Karpas-422 (cell line): ENCODE measurements around the gene ARHGEF40. TPM values are rescaled to one million over a fixed set of nuclear protein-coding genes. Genes with fewer than 3 reads are reported as not detected.
A peak's percentile ranks its signal among the peaks of the same experiment; 100 is the strongest.

Experiments used
- DNase-seq: peaks from one replicate; pipeline ENCODE4 v3.0.0-alpha.2; 2015
- H2AFZ ChIP-seq: fragments of 200-600 bp; sonication (generic); 2 replicates; pipeline ENCODE4 v1.6.1; 2014; ENCODE audit warnings: antibody characterized with exemption, low read length, mixed read lengths
- H3K27ac ChIP-seq: fragments of 200-600 bp; sonication (generic); 2 replicates; pipeline ENCODE4 v1.5.1; 2014; ENCODE audit warnings: mild to moderate bottlenecking, low read length, moderate library complexity
- H3K27me3 ChIP-seq: fragments of 200-600 bp; sonication (generic); 2 replicates; pipeline ENCODE4 v1.6.1; 2014; ENCODE audit warnings: low read length, mixed read lengths
- H3K36me3 ChIP-seq: fragments of 200-600 bp; sonication (generic); 2 replicates; pipeline ENCODE4 v1.6.1; 2014; ENCODE audit warnings: low read length, mixed read lengths; ENCODE audit not compliant: insufficient read depth
- H3K4me1 ChIP-seq: fragments of 200-600 bp; sonication (generic); 2 replicates; pipeline ENCODE4 v1.6.1; 2014; ENCODE audit warnings: mild to moderate bottlenecking, low read length, mixed read lengths
- H3K4me2 ChIP-seq: fragments of 200-600 bp; sonication (generic); 2 replicates; pipeline ENCODE4 v1.6.1; 2014; ENCODE audit warnings: low read length, low read depth, mild to moderate bottlenecking; ENCODE audit not compliant: poor library complexity, severe bottlenecking
- H3K4me3 ChIP-seq: fragments of 200-600 bp; sonication (generic); 2 replicates; pipeline ENCODE4 v1.5.1; 2014; ENCODE audit warnings: mild to moderate bottlenecking, antibody characterized with exemption, low read length, mixed read lengths
- H3K79me2 ChIP-seq: fragments of 200-600 bp; sonication (generic); 2 replicates; pipeline ENCODE4 v1.6.1; 2014; ENCODE audit warnings: mild to moderate bottlenecking, low read length, mixed read lengths
- H3K9ac ChIP-seq: fragments of 200-600 bp; sonication (generic); 2 replicates; pipeline ENCODE4 v1.6.0; 2014; ENCODE audit warnings: low read length
- H3K9me2 ChIP-seq: fragments of 200-600 bp; sonication (generic), shearing (Covaris generic); replicated peaks from 2 replicates; pipeline ENCODE4 v1.6.0; 2014; ENCODE audit warnings: mild to moderate bottlenecking, low read length, moderate library complexity; ENCODE audit not compliant: insufficient read depth
- H3K9me3 ChIP-seq: fragments of 300-700, 200-600 bp; sonication (generic); 2 replicates; pipeline ENCODE4 v1.6.1; 2014; ENCODE audit warnings: low read length, mixed read lengths
- H4K20me1 ChIP-seq: fragments of 200-600 bp; sonication (generic); 2 replicates; pipeline ENCODE4 v1.6.1; 2014; ENCODE audit warnings: mild to moderate bottlenecking, antibody characterized with exemption, low read length, low read depth; ENCODE audit not compliant: insufficient read depth
- total RNA-seq: library from RNA; depleted of rRNA; stranded (reverse); fragments of >200 nt; shearing (Covaris generic); gene quantifications from 2 replicates; pipeline ENCODE4 v1.2.3, GENCODE V29; 2014; ENCODE audit warnings: low replicate concordance

ARHGEF40 gene
- total RNA-seq, 1 experiment from 2014 or later, result 2.2 TPM

GRCh38 chr14:21113369-21113768 is 43.3 kb downstream of the ARHGEF40 start:
- H3K4me2 ChIP-seq, result no peak overlapping the region
- H3K27ac ChIP-seq, result no peak overlapping the region
- H3K9ac ChIP-seq, result no peak overlapping the region
- no peaks in the 10 kb centered on the region for H3K36me3 ChIP-seq
- H3K4me1 ChIP-seq, result peaks cover 23% of the 10 kb centered on the region
- H4K20me1 ChIP-seq, result no peaks in the 10 kb centered on the region
- H3K9me2 ChIP-seq, result no peaks in the 10 kb centered on the region
- no peak for DNase-seq
- no peaks in the 10 kb centered on the region for H3K27me3 ChIP-seq
- no peaks in the 10 kb centered on the region for H3K9me3 ChIP-seq
- H3K4me3 ChIP-seq, result no peak overlapping the region
- H2AFZ ChIP-seq, result no peak overlapping the region
- H3K79me2 ChIP-seq, result no peaks in the 10 kb centered on the region

- no peaks in the 10 kb centered on the region for H4K20me1 ChIP-seq
- H3K79me2 ChIP-seq, result no peaks in the 10 kb centered on the region
- H3K4me2 ChIP-seq, result no peak overlapping the region
- DNase-seq, result no peak
- no peaks in the 10 kb centered on the region for H3K4me1 ChIP-seq
- no peak overlapping the region for H2AFZ ChIP-seq
- no peak overlapping the region for H3K27ac ChIP-seq
- H3K9ac ChIP-seq, result no peak overlapping the region
- no peaks in the 10 kb centered on the region for H3K36me3 ChIP-seq
- no peak overlapping the region for H3K4me3 ChIP-seq
- no peaks in the 10 kb centered on the region for H3K9me3 ChIP-seq
- H3K9me2 ChIP-seq, result no peaks in the 10 kb centered on the region
- H3K27me3 ChIP-seq, result no peaks in the 10 kb centered on the region
Measured at GRCh38 chr14:21118933-21119332, 48.8 kb downstream of the ARHGEF40 start.

- Histone ChIP-seq H3K4me3 (no peak overlapping the region), H3K4me1 (no peaks in the 10 kb centered on the region), H3K79me2 (no peaks in the 10 kb centered on the region), H3K9me2 (no peaks in the 10 kb centered on the region), H3K9me3 (no peaks in the 10 kb centered on the region), H3K4me2 (no peak overlapping the region), H4K20me1 (no peaks in the 10 kb centered on the region), H3K27me3 (no peaks in the 10 kb centered on the region), H2AFZ (no peak overlapping the region), H3K36me3 (no peaks in the 10 kb centered on the region), H3K9ac (no peak overlapping the region), H3K27ac (no peak overlapping the region)
- DNase-seq, result no peak
Measured at GRCh38 chr14:21120686-21121085, 50.6 kb downstream of the ARHGEF40 start.

- Histone ChIP-seq H3K9ac (no peak overlapping the region), H3K27me3 (no peaks in the 10 kb centered on the region), H3K4me2 (no peak overlapping the region), H3K36me3 (no peaks in the 10 kb centered on the region), H3K27ac (no peak overlapping the region), H3K9me2 (no peaks in the 10 kb centered on the region), H4K20me1 (no peaks in the 10 kb centered on the region), H3K4me1 (no peaks in the 10 kb centered on the region), H3K4me3 (no peak overlapping the region), H3K79me2 (no peaks in the 10 kb centered on the region), H2AFZ (no peak overlapping the region), H3K9me3 (no peaks in the 10 kb centered on the region)
- no peak for DNase-seq
Measured at GRCh38 chr14:21121122-21121521, 51.0 kb downstream of the ARHGEF40 start.

GRCh38 chr14:21123429-21123828 is 53.3 kb downstream of the ARHGEF40 start:
- Histone ChIP-seq H2AFZ (no peak overlapping the region), H4K20me1 (no peaks in the 10 kb centered on the region), H3K4me1 (no peaks in the 10 kb centered on the region), H3K9me3 (no peaks in the 10 kb centered on the region), H3K79me2 (no peaks in the 10 kb centered on the region), H3K36me3 (no peaks in the 10 kb centered on the region), H3K4me3 (no peak overlapping the region), H3K4me2 (no peak overlapping the region), H3K9ac (no peak overlapping the region), H3K27ac (no peak overlapping the region), H3K9me2 (no peaks in the 10 kb centered on the region), H3K27me3 (no peaks in the 10 kb centered on the region)
- DNase-seq, result no peak

GRCh38 chr14:21133901-21134300 is 63.8 kb downstream of the ARHGEF40 start:
- no peak for DNase-seq
- H4K20me1 ChIP-seq, result no peaks in the 10 kb centered on the region
- no peak overlapping the region for H2AFZ ChIP-seq
- no peaks in the 10 kb centered on the region for H3K79me2 ChIP-seq
- H3K9me3 ChIP-seq, result no peaks in the 10 kb centered on the region
- no peaks in the 10 kb centered on the region for H3K9me2 ChIP-seq
- H3K4me3 ChIP-seq, result no peak overlapping the region
- H3K9ac ChIP-seq, result no peak overlapping the region
- H3K27ac ChIP-seq, result no peak overlapping the region
- no peaks in the 10 kb centered on the region for H3K4me1 ChIP-seq
- H3K36me3 ChIP-seq, result no peaks in the 10 kb centered on the region
- H3K27me3 ChIP-seq, result 0 out of 2 replicates have a peak, but pooled peaks cover 2% of the 10 kb centered on the region
- H3K4me2 ChIP-seq, result no peak overlapping the region

- H3K4me1 ChIP-seq, result no peaks in the 10 kb centered on the region
- no peaks in the 10 kb centered on the region for H3K9me3 ChIP-seq
- H2AFZ ChIP-seq, result no peak overlapping the region
- DNase-seq, result peak; percentile 72
- no peak overlapping the region for H3K4me3 ChIP-seq
- H3K4me2 ChIP-seq, result no peak overlapping the region
- no peaks in the 10 kb centered on the region for H4K20me1 ChIP-seq
- no peaks in the 10 kb centered on the region for H3K36me3 ChIP-seq
- H3K9ac ChIP-seq, result no peak overlapping the region
- 0 out of 2 replicates have a peak, but pooled peaks cover 2% of the 10 kb centered on the region for H3K27me3 ChIP-seq
- no peak overlapping the region for H3K27ac ChIP-seq
- H3K9me2 ChIP-seq, result no peaks in the 10 kb centered on the region
- no peaks in the 10 kb centered on the region for H3K79me2 ChIP-seq
Measured at GRCh38 chr14:21136024-21136423, 65.9 kb downstream of the ARHGEF40 start.
